Activated CD4-positive, alpha-beta T cell treated with anti-CD3 and anti-CD28 coated beads, Interleukin-2, amount 50 U/mL, for 16 hours (primary cell): ENCODE results near the gene SCYL1.
"Not testable (repeated sequence)": the region's sequence is repeated elsewhere in the genome, so short reads cannot be mapped to it uniquely, and the experiment has no call there.

Experiments used
- DNase-seq: peaks from one replicate; pipeline ENCODE4 v3.0.0-alpha.2; 2020

Gene SCYL1

DNA sequence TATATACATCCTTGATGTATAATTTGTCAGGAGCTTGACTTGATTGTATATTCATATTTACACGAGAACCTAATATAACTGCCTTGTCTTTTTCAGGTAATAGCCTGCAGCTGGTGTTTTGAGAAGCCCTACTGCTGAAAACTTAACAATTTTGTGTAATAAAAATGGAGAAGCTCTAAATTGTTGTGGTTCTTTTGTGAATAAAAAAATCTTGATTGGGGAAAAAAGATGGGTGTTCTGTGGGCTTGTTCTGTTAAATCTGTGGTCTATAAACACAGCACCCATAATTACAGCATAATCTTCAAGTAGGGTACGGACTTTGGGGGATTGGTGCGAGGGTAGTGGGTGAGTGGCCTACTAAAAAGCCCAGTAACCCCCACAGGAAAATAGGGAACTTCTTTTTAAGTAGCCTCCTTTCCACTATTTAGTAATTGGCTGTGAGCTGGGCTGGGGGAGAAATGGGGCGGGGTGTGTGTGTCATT, 18.6 kb upstream of the SCYL1 start:
- DNase-seq: no peak

DNA sequence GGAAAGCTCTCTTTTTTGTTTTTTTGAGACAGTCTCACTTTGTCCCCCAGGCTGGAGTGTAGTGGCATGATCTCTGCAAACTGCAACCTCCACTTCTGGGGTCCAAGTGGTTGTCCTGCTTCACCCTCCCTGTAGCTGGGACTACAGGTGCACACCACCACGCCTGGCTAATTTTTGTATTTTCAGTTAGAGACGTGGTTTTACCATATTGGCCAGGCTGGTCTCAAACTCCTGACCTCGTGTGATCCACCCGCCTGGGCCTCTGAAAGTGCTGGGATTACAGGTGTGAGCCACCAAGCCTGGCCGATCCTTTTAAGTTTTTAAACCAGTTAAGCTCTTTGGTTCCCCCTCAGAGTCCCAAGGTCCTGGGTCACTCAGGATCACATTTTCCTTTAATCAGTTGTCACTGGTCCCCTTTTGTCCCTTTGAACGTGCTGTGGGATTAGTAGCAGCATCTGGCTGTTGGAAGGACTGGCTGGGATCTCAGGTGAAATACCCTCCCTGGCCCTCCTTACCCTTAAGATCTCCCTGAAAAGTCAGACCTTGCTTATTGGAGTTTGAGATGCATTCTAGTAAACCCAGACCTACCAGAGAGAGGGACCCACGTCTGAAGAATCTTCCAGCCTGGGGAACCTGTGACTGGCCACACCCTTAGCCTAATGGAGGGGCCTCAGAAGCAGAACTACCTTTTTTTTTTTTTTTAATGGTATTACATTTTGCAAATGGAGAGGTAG, 17.9 kb upstream of the SCYL1 start:
- peak; percentile 50 for DNase-seq

DNA sequence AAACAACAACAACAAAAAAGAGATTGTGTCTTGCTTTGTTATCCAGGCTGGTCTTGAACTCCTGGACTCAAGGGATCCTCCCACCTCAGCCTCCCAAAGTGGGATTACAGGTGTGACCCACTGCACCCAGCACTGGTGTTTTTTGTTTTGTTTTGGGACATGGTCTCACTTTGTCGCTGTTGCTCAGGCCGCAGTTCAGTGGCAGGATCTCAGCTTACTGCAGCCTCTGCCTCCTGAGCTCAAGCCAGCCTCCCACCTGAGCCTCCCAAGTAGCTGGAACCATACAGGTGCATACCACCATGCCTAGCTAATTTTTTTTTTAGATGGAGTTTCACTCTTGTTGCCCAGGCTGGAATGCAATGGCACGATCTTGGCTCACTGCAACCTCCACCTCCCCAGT, 12.6 kb upstream of the SCYL1 start:
- not testable (repeated sequence) for DNase-seq

DNA sequence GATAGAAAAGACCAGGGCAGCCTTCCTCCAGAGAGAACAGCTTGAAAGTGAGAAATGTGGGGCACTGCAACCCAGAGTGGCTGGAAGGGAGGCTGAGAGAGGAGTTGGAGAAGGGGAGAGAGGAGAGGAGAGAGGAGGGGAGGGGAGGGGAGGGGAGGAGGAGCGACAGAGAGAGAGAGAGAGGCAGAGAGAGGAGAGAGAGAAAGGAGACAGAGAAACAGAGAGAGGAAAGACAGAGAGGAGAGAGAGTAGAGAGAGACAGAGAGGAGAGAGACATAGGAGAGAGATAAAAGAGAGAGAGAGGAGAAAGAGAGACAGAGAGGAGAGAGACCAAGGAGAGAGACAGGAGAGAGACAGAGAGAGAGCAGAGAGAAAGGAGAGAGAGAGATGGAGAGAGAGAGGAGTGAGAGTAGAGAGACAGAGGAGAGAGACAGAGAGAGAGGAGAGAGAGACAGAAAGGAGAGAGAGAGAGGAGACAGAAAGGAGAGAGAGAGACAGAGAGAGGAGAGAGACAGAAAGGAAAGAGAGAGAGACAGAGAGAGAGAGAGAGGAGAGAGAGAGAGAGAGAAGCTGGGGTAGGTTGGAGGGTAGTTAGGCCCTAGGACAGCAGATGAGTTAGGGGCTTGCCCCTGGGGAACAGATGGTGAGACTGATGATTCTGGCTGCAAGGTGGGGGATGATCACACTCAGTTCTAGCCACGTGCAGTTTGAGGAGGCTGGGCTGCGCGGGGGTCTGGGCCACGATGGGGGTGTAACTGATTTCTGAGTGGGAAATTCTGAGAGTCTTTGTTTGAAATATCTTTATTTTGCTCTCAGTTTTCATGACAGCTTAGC, 8.5 kb upstream of the SCYL1 start:
- no peak for DNase-seq

DNA sequence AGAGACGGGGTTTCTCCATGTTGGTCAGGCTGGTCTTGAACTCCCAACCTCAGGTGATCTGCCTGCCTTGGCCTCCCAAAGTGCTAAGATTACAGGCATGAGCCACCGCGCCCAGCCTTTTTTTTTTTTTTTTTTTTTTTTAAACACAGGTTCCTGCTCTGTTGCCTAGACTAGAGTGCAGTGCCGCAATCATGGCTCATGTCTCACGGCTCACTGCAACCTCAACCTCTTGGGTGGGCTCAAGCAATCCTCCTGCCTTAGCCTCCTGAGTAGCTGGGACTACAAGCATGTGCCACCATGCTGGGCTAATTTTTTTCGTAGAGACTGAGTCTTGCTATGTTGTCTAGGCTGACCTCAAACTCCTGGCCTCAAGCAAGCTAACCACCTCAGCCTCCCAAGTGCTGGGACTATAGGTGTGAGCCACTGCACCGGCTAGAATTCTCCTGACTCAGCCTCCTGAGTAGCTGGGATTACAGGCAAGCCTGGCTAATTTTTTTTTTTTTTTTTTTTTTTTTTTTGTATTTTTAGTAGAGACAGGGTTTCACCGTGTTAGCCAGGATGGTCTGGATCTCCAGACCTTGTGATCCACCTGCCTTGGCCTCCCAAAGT, 5.8 kb upstream of the SCYL1 start:
- DNase-seq: not testable (repeated sequence)

DNA sequence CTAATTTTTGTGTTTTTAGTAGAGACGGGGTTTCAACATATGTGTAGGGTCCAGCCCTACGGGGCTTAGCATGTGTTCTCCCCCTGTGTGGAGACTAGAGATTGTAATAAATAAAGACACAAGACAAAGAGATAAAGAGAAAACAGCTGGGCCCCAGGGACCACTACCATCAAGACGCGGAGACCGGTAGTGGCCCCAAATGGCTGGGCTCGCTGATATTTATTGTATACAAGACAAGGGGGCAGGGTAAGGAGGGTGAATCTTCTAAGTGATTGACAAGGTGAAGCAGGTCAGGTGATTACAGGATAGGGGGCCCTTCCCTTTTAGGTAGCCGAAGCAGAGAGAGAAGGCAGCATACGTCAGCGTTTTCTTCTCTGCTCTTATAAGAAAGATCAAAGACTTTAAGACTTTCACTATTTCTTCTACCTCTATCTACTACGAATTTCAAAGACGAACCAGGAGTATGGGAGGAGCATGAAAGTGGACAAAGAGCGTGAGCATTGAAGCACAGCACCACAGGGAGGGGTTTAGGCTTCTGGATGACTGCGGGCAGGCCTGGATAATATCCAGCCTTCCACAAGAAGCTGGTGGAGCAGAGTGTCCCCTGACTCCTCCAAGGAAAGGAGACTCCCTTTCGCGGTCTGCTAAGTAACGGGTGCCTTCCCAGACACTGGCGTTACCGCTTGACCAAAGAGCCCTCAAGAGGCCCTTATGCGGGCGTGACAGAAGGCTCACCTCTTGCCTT, 2.9 kb upstream of the SCYL1 start:
- not testable (repeated sequence) for DNase-seq

- DNase-seq: peak; percentile 20
Measured at GRCh38 chr11:65522718-65523630, 1.9 kb upstream of the SCYL1 start.

DNA sequence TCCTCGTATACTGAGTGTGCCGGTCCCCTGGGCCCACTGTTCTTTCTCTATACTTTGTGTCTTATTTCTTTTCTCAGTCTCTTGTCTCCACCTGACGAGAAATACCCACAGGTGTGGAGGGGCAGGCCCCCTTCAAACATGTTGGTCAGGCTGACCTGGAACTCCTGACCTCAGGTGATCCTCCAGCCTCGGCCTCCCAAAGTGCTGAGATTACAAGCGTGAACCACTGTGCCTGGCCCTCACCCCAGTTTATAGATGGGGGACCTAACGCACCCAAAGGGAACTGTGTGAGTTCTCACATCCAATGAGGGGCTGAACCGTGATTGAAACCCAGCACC, 1.3 kb upstream of the SCYL1 start:
- DNase-seq: not testable (repeated sequence)

GRCh38 chr11:65524014-65524740, 706 bp upstream of the SCYL1 start:
- DNase-seq: no peak

GRCh38 chr11:65525546-65526480, 930 bp downstream of the SCYL1 start:
- no peak for DNase-seq

DNA sequence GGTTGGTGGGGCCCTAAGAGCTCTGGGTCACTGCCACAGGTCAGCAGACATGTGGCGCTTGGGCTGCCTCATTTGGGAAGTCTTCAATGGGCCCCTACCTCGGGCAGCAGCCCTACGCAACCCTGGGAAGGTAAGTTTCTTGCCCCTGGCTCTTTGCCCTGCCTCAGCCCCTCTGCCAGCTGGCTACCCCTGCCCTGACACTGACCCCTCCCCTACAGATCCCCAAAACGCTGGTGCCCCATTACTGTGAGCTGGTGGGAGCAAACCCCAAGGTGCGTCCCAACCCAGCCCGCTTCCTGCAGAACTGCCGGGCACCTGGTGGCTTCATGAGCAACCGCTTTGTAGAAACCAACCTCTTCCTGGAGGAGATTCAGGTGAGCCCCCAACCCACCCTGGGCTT, 1.9 kb downstream of the SCYL1 start:
- DNase-seq: no peak

GRCh38 chr11:65528819-65529350, 4.0 kb downstream of the SCYL1 start:
- DNase-seq: no peak

DNA sequence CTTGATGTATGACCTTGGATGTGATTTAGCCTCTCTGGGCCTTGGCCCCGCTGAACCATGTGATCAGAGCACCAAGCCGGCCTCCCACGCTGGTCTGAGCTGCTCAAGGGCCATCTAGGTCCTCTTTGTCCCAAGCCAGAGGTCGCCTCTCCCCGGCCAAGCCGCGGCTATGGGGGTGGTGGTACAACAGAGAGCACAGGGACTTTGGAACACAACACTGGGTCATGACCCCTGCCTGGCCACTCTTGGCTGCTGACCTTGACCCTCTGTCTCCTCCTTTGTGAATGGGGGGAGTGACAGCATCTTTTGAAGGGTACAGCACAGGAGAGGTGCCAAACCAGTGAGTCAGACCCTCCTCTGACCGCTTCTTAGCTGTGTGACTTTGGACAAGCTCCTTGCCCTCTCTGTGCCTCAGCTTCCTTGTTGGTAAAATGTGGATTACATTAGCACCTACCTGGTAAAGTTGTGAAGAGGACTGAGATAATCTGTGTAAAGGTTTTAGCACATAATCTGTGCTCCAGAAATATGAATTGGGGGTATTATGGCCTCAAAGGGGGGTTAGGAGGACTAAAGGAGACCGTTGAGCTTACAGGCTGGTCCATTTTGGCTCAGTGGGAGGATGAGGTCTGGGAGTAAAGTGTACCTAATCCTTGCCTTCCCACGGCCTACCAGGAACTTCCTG, 4.7 kb downstream of the SCYL1 start:
- DNase-seq: no peak

DNA sequence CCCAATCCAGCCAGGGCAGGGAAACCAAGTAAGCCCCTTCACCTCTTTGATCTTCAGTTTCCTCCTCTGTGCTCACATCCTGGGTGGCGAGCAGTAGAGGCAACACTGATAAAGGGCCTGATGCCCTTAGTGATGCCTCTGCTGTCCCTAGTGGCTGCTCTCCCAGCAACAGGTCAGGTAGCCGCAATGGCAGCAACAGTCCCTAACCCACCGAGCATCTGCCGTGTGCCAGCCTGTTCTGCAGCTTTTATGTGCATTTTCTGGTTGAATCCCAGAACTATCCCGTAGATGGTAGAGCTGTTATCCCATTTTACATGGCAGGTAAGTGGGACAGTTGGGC, 5.2 kb downstream of the SCYL1 start:
- DNase-seq: peak; percentile 33

- no peak for DNase-seq
Measured at GRCh38 chr11:65532388-65533064, 7.6 kb downstream of the SCYL1 start.

DNA sequence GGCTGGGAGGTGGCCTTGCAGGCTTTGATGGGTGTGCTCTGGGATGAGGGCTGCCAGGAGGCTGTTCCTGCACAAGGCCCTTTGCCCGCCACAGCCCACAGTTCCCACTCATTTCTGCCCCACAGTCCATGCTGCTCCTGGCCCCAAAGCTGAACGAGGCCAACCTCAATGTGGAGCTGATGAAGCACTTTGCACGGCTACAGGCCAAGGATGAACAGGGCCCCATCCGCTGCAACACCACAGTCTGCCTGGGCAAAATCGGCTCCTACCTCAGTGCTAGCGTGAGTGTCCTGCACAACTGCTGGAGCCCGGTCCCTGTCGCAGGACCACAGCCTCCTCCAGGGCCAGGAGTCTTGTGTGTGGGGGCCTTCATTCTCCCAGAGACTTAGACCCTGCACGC, 10.2 kb downstream of the SCYL1 start:
- DNase-seq: no peak

GRCh38 chr11:65536412-65537295, 11.8 kb downstream of the SCYL1 start:
- no peak for DNase-seq

DNA sequence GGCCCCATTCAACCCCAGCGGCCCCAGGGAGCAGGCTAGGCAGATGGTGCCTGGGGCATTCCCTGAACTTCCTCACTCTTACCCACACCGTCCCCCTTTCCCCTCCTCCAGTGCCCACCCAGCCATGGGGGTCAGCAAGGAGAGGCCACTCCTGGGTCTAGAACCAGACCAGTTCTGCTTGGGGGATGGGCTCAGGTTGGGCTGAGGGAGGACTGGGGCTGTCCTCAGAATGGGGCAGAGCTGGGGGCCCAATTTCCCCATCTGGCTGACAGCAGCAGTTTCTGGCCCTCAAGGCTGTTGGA, 12.4 kb downstream of the SCYL1 start:
- DNase-seq: no peak
